ENCODE results near the gene RNF168.
"Not testable (repeated sequence)": the region's sequence is repeated elsewhere in the genome, so short reads cannot be mapped to it uniquely, and the experiment has no call there.

RNF168 gene

DNA sequence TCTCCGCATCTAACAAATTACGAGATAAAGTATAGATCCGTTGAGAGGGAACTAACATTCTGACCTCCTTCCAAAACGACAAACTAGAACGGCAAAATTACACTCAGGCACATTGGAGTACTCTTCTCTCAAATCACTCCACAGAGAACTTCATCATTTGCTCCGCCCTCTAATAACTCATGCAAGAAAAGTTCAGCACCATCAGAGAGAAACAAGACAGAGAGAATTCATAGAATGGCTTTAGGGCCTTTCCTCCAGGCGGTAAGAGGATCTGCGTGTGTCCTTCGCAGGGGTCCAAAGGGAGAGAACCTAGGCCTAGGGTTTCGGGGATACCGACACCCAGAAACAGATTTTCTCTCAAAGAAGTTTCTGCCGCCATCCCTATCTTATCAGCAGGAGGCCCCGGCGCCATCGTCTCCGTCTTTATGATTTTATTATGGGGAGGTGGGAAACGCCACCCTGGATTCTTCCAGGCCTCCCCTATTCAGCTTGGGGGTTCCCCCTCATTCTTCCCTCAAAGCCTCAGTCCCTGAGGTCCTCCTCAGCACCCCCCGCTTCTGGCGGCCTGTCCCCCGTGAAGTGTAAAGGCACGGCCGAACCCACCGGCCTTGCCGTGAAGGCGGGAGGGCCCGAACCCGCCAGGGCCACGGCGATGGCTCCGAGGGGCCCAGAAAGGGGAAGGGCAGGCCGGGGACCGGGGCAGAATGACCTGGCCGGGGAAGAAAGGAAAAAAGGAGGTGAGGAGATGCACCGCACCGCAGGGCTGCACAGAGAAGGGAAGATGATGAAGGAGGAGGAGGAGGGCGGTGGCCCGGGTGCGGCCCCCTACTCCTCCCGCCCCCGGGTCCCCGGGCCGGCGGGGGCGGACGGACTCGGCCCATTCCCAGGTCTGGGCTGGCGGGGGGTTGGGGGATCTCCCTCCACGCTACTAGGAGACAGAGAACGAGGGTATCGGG, 72.1 kb downstream of the RNF168 start:
- peak; percentile 63 for DNase-seq (ENCODE audit: low read depth)
- peak overlapping the region; percentile 85 for H3K4me3 ChIP-seq (ENCODE audit: low read depth, low read length)
- TF ChIP-seq, protein P1, sequence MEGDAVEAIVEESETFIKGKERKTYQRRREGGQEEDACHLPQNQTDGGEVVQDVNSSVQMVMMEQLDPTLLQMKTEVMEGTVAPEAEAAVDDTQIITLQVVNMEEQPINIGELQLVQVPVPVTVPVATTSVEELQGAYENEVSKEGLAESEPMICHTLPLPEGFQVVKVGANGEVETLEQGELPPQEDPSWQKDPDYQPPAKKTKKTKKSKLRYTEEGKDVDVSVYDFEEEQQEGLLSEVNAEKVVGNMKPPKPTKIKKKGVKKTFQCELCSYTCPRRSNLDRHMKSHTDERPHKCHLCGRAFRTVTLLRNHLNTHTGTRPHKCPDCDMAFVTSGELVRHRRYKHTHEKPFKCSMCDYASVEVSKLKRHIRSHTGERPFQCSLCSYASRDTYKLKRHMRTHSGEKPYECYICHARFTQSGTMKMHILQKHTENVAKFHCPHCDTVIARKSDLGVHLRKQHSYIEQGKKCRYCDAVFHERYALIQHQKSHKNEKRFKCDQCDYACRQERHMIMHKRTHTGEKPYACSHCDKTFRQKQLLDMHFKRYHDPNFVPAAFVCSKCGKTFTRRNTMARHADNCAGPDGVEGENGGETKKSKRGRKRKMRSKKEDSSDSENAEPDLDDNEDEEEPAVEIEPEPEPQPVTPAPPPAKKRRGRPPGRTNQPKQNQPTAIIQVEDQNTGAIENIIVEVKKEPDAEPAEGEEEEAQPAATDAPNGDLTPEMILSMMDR (IDR thresholded peaks at IDR 0.05; ENCODE audit: low read depth, low read length): no peak
- TF ChIP-seq MAX (IDR thresholded peaks at IDR 0.05; ENCODE audit: low read depth, low read length) (no peak), MYC (IDR thresholded peaks at IDR 0.05; ENCODE audit: low read depth, low read length) (no peak), POLR2A (IDR thresholded peaks at IDR 0.05; ENCODE audit: extremely low read depth, insufficient read length) (no peak)

DNA sequence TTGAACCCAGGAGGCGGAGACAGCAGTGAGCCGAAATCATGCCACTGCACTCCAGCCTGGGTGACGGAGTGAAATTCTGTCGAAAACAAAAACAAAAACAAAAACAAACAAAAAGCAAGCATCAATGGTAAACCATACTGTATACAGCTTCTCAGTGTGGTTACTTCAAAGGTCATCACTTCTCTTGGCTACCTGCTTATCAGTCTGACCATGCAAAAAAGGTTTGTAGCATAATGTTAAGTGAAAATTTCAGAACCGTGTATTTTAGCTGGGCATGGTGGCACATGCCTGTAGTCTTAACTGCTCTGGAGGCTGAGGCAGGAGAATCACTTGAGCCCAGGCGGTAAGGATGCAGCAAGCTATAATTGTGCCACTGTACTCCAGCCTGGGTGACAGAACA, 75.5 kb downstream of the RNF168 start:
- no peak for DNase-seq (ENCODE audit: low read depth)
- no peak overlapping the region for H3K4me3 ChIP-seq (ENCODE audit: low read depth, low read length)
- no peak for TF ChIP-seq MYC (IDR thresholded peaks at IDR 0.05; ENCODE audit: low read depth, low read length)
- no peak for TF ChIP-seq MAX (IDR thresholded peaks at IDR 0.05; ENCODE audit: low read depth, low read length)
- no peak for TF ChIP-seq POLR2A (IDR thresholded peaks at IDR 0.05; ENCODE audit: extremely low read depth, insufficient read length)
- TF ChIP-seq, protein P1 (IDR thresholded peaks at IDR 0.05; ENCODE audit: low read depth, low read length): no peak

- DNase-seq (ENCODE audit: low read depth); H3K4me3 ChIP-seq (ENCODE audit: low read depth, low read length): not testable (repeated sequence)
Measured at GRCh38 chr3:196424421-196424820, 79.1 kb downstream of the RNF168 start.

DNA sequence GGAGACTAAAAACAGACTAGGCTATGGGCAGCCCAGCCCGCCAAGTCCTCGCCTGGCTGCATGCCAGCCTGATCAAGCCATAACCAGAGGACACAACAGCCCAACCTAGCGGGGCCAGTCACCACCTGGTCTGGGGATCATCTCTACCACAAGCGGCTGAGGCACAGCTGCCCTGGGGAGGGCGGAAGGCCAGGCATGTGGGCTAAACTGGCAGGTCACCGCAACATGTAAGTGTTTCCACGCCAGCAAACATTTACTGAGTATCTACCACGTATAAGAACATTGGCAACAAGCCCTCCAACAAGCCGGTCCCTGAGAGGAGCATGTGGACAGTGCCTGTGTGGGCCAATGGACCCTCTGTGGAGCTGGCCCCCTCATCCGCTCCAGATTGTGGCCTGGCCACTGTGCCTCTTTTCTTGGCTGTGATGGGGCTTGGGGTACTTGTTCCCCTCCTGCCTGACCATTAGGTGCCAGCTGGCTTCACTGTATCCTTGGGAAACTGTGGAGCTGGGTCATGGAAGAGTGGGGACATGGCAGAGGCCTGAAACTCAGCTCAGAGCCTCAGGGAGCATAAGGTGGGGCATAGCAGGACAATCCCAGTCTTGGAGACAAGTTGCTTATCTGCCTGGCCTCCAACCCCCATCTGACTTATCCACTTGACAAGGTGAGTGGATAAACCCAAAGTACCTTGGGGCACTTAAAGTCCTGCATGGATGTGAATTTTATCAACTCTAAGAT, 80.4 kb downstream of the RNF168 start:
- TF ChIP-seq, protein P1 (IDR thresholded peaks at IDR 0.05; ENCODE audit: low read depth, low read length): no peak
- TF ChIP-seq MAX (IDR thresholded peaks at IDR 0.05; ENCODE audit: low read depth, low read length): no peak
- no peak for TF ChIP-seq MYC (IDR thresholded peaks at IDR 0.05; ENCODE audit: low read depth, low read length)
- no peak for TF ChIP-seq POLR2A (IDR thresholded peaks at IDR 0.05; ENCODE audit: extremely low read depth, insufficient read length)
- no peak for DNase-seq (ENCODE audit: low read depth)
- no peak overlapping the region for H3K4me3 ChIP-seq (ENCODE audit: low read depth, low read length)

DNA sequence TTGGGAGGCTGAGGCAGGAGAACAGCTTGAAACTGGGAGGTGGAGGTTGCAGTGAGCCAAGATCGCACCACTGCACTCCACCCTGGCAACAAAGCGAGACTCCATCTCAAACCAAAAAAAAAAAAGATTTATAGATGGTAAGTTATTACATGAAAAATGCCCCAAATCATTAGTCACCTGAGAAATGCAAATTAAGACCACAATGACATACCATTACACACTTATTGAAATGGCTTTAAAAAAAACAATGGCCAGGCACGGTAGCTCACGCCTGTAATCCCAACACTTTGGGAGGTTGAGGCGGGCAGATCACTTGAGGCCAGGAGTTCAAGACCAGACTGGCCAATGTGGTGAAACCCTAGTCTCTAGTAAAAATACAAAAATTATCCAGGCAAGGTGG, 81.9 kb downstream of the RNF168 start:
- H3K4me3 ChIP-seq (ENCODE audit: low read depth, low read length); DNase-seq (ENCODE audit: low read depth): not testable (repeated sequence)

- DNase-seq (ENCODE audit: low read depth): no peak
- H3K4me3 ChIP-seq (ENCODE audit: low read depth, low read length): no peak overlapping the region
- TF ChIP-seq MAX (IDR thresholded peaks at IDR 0.05; ENCODE audit: low read depth, low read length): no peak
- TF ChIP-seq MYC (IDR thresholded peaks at IDR 0.05; ENCODE audit: low read depth, low read length): no peak
- no peak for TF ChIP-seq POLR2A (IDR thresholded peaks at IDR 0.05; ENCODE audit: extremely low read depth, insufficient read length)
- TF ChIP-seq, protein P1 (IDR thresholded peaks at IDR 0.05; ENCODE audit: low read depth, low read length): no peak
Measured at GRCh38 chr3:196419386-196419785, 84.2 kb downstream of the RNF168 start.
